Astrocyte (in vitro differentiated cells and primary cell): ENCODE results near the gene COL4A6.

Experiments used
- CTCF ChIP-seq: IDR thresholded peaks from 2 replicates; pipeline ENCODE4 v1.5.1; 2011; ENCODE audit warnings: low read depth, mild to moderate bottlenecking, inconsistent platforms, low read length, moderate library complexity; ENCODE audit not compliant: insufficient read depth
- EZH2 ChIP-seq: IDR thresholded peaks from 2 replicates; pipeline ENCODE4 v1.6.1; 2012; ENCODE audit warnings: mild to moderate bottlenecking, low read length, inconsistent platforms; ENCODE audit not compliant: insufficient read depth

- no peak for TF ChIP-seq CTCF
- TF ChIP-seq EZH2, result no peak
Observed at GRCh38 chrX:108271397-108271787, 166.8 kb downstream of the COL4A6 start.
